ENCODE data around the gene CREBBP. TPM values are rescaled to one million over a fixed set of nuclear protein-coding genes. Genes with fewer than 3 reads are reported as not detected.

Gene CREBBP
- polyA plus RNA-seq, 1 of the 3 experiments (the other 2 are of a cell fraction), result 5.7 TPM

DNA sequence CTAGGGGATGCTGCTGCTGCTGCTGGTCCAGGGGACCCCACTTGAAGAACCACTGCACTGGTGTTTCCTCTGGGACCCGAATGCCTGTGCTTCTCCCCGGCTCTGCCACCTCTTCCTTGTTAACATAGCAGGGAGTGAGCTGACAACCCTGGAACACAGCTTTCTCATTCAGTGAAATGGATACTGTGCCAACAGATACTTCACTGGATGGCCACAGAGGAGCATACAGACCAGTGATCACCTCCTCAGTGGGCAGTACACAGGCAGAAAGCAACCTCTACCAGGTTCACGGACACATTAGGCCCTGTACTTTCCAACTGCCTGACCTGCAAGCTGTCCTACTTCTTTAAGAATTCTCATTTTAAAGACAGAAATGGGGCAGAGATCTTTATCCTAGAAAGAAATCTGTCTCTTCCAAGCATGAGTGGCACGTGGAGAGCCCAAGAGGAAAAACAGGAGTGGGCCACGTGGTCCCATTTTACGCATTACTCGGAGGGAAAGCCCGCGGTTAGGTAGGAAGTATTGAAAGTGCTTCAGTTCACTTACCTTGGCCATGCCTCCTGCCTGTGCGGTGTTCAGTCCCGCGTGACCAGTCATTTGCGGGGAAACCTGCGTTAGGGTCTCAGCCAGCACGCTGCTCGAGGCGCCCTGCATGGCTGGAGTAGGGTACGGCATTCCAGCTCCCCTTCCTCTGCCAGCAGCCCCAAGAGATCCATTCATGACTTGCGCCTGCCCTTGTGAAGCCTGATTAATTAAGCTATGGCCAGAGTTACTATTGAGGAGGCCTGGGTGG lies 30.6 kb downstream of the CREBBP start:
- Histone ChIP-seq H3K9me2 (no peaks in the 10 kb centered on the region), H2AFZ (ENCODE audit: low read depth) (no peak overlapping the region), H3K4me1 (ENCODE audit: control insufficient read depth in 1 of 2, insufficient read depth in 2 of 2, low read depth in 1 of 2, low read length in 1 of 2) (peaks cover 7 to 11% of the 10 kb centered on the region in 2 experiments), H3F3A (replicated peaks; ENCODE audit: insufficient read depth) (peaks cover 6% of the 10 kb centered on the region), H3K27ac (ENCODE audit: low read depth in 2 of 2, low read length in 1 of 2) (peak overlapping the region in 1 of 2 experiments; percentile 24; a peak in 2 of 4 replicates), H3K9me3 (no peaks in the 10 kb centered on the region), H3K9ac (no peak overlapping the region), H3K4me3 (ENCODE audit: low read depth in 2 of 2, low read length in 1 of 2) (no peak overlapping the region), H3K27me3 (ENCODE audit: insufficient read depth) (no peaks in the 10 kb centered on the region), H3K36me3 (replicated peaks in 1 of 2; ENCODE audit: control insufficient read depth in 1 of 2, insufficient read depth in 2 of 2, low read length in 1 of 2) (peaks cover 13 to 21% of the 10 kb centered on the region in 2 experiments), H4K20me1 (ENCODE audit: insufficient read depth) (peaks cover 95% of the 10 kb centered on the region), H3K79me2 (ENCODE audit: insufficient read depth) (peaks cover 96% of the 10 kb centered on the region), H3K4me2 (no peak overlapping the region)
- ChIA-PET CTCF (interaction anchor here (1.0 to 1.3 kb wide), 3 partner anchors 12 to 20 kb away, joined by 3 to 4 read pairs (median 3); no protein-coding TSS in a partner anchor), POLR2A (no interaction called here)
- TF ChIP-seq GABPA (IDR thresholded peaks at IDR 0.05; ENCODE audit: low read depth) (no peak), RAD21 (IDR thresholded peaks at IDR 0.05; ENCODE audit: low read length) (no peak), RXRA (IDR thresholded peaks at IDR 0.05; ENCODE audit: borderline replicate concordance, low read depth) (no peak), CTCF (IDR thresholded peaks at IDR 0.05) (no peak), FOSL2 (IDR thresholded peaks at IDR 0.05; ENCODE audit: borderline replicate concordance, low read depth) (no peak), REST (IDR thresholded peaks at IDR 0.05; ENCODE audit: low read depth, low read length) (no peak), ELF1 (IDR thresholded peaks at IDR 0.05) (no peak), FOXJ3 (CRISPR knock-in tag; IDR thresholded peaks at IDR 0.05) (no peak), EP300 (IDR thresholded peaks at IDR 0.05; ENCODE audit: borderline replicate concordance in 1 of 2, low read depth in 1 of 2, low read length in 1 of 2) (no peak), NRF1 (IDR thresholded peaks at IDR 0.05; ENCODE audit: low read depth, low read length) (no peak), RFX5 (IDR thresholded peaks at IDR 0.05; ENCODE audit: low read length) (no peak), TEAD4 (IDR thresholded peaks at IDR 0.05; ENCODE audit: borderline replicate concordance, insufficient read depth) (no peak), ZBTB33 (IDR thresholded peaks at IDR 0.05; ENCODE audit: borderline replicate concordance, low read depth) (no peak), NFIC (IDR thresholded peaks at IDR 0.05; ENCODE audit: borderline replicate concordance) (no peak), EZH2phosphoT487 (IDR thresholded peaks at IDR 0.05; ENCODE audit: borderline replicate concordance, low read depth) (no peak), IRF3 (IDR thresholded peaks at IDR 0.05; ENCODE audit: low read depth, low read length) (no peak)
- DNase-seq, result no peak
- WGBS (ENCODE audit: low lambda C conversion rate), result 94% methylated on average over 15 of the region's 19 CpGs
